HG02938 (cell line): ENCODE results near the gene SMARCD3.

ENCODE experiments used
- ATAC-seq: cut with Tn5 transposase; IDR thresholded peaks from one replicate; pipeline ENCODE4 v1.9.1; 2021; ENCODE audit warnings: mild to moderate bottlenecking, moderate library complexity; ENCODE audit not compliant: unreplicated experiment

Gene SMARCD3

DNA sequence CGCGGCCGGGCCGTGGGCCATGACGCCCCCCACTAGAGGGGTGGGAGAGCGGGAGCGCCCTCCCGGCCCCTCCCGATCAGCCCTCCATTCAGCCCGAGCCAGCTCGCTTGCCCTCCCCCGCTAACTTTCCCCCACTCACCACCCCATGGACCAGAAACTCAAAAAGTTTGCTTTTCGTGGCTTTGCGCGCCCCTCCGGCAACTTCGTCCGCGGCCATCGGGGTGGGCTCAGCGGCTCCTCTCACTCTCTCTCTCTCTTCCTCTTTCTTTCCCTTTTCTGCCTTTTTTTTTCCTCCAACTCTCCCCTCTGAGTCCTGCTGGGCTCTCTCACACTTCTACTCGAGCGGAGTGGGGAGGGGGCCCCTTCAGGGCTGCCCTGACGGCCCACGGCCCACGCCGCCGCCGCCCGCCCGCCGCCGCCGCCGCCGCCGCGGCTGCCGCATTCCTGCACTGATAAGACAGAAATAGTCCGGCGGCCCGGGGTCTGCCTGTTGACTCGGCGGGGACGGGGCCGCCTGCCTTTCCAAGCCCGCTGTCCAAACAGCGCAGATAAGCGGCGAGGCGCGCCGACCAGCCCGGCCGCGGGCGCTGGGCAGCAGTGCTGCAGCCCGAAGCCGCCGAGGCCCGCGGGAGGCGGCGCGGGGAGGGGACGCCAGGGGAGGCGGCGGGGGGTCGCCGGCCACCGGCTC, at the start of gene SMARCD3:
SMARCD3 (minus strand) TSS at position 349 of the 688 bp plus-strand sequence; CDS start at position 217, 132 bp downstream.
- ATAC-seq = no peak

DNA sequence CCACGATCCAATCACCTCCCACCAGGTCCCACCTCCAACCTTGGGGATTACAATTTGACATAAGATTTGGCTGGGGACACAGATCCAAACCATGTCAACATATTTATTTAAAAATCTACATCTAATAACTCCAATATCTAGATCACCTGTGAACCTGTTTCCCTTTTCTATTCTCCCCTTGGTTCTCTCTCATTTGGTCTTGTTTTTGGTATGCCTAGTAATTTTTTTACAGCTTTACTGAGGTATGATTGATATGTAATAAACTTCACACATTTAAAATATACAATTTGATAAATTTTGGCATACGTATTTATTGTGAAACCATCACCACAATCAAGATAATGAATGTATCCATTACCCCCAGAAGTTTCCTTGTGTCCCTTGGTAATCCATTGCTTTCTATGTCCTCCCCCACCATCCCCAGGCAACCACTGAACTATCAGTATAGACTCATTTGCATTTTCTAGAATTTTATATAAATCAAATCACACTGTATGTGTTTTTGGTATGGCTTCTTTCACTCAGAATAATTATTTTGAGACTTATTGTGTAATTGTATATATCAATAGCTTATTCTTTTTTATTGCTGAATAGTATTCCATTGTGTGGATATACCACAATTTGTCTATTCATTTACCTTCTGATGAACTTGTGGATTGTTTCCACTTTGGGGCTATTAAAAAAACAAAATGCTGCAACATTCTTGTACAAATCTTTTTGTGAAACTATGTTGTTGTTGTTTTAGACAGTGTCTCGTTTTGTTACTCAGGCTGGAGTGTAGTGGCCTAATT, 47.9 kb upstream of the SMARCD3 start:
- no peak for ATAC-seq

DNA sequence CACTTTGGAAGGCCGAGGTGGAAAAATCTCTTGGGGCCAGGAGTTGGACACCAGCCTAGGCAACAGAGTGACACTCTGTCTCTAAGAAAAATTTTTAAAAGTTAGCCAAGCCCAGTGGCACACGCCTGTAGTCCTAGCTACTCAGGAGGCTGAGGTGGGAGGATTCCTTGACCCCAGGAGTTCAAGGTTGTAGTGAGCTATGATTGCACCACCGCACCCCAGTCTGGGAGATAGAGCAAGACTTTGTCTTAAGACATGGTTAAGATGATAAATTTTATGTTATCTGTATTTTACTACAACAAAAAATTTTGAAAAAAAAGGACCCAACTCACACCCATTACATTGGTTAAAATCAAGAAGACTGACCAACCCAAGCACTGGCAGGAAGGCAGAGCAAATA, 44.4 kb upstream of the SMARCD3 start:
- no peak for ATAC-seq

GRCh38 chr7:151291206-151291605, 42.7 kb upstream of the SMARCD3 start:
- ATAC-seq = no peak

- ATAC-seq = no peak
These were observed 41.9 kb upstream of the SMARCD3 start for GRCh38 chr7:151290355-151290760.

DNA sequence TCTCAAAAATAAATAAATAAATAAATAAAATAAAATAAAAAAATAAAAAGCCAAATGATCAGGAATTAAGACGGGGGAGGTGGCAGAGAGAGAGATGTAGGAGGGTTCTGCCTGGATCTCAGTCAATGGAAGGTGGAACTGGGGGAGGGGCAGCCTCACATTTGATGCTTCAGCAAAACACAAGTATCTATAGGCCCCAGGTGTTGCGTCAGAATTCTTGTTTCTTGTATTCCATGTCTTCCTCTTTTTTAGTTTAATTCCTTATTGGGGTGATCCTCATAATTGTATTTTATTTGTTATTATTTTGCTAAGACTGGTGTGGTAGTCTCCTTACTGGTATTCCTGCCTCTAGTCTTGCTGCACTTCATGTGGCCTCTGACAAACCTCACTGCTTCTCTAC, 41.4 kb upstream of the SMARCD3 start:
- no peak for ATAC-seq

DNA sequence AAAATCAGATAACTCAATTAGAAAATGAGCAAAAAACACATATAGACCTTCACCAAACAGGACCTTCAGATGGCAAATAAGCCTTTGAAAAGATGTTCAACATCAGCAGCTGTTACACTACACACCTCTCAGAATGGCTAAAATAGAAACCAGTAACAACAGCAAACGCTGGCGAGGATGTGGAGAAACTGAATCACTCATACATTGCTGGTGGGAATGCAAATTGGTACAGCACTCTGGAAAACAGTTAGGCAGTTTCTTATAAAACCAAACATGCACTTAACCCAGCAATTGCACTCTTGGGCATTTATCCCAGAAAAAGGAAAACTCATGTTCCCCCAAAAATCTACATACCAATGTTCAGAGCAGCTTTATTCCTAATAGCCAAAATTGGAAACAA, 37.7 kb upstream of the SMARCD3 start:
- no peak for ATAC-seq

DNA sequence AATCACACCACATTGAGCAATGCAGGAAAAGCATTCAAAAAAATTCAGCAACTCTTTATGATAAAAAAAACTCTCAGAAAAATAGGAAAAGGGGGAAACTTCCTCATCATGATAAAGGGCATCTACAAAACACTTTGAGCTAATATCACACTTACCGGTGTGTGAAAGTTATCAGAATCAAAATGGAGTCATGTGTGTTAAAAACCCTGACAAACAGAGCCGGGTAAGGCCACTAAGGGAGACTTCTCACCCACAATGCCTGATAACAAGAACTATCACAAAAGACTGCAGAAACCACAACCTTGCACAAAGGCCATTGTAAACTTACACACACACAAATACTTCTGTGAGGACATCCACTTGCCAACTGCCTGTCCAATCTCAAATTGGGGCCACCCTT, 34.8 kb upstream of the SMARCD3 start:
- ATAC-seq = no peak

DNA sequence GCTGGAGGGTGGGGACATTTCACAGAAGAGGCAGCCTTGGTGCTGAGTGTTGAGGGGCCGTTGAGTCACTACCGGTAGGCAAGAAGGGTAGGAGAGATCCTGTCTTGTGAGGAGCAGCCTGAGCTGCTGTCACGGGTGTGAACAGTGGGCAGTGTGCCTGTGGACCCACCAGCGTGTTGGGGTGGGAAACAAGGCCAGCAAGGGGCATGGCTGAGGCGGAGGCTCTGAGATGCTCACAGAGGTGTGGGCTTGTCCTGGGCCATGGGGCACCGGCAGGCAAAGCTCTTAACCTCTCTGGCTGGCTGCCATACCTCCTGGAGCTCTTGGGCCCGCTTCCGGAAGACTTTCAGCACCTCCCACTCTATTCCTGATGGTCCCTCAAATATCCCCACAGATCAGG, 33.6 kb upstream of the SMARCD3 start:
- ATAC-seq = no peak

DNA sequence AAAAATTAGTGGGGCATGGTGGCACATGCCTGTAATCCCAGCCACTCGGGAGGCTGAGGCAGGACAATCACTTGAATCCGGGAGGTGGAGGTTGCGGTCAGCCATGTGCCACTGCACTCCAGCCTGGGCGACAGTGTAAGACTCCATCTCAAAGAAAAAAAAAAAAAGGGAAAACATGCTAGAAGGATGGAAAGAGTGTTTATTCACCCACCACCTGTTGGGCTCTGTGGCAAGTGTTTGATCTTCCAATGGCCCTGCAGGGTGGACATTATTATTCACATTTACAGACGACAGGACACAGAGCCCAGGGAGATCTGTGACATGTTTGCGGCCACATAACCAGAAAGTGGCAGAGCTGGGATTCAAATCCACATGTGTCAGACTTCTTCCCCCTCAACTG, 33.2 kb upstream of the SMARCD3 start:
- no peak for ATAC-seq

DNA sequence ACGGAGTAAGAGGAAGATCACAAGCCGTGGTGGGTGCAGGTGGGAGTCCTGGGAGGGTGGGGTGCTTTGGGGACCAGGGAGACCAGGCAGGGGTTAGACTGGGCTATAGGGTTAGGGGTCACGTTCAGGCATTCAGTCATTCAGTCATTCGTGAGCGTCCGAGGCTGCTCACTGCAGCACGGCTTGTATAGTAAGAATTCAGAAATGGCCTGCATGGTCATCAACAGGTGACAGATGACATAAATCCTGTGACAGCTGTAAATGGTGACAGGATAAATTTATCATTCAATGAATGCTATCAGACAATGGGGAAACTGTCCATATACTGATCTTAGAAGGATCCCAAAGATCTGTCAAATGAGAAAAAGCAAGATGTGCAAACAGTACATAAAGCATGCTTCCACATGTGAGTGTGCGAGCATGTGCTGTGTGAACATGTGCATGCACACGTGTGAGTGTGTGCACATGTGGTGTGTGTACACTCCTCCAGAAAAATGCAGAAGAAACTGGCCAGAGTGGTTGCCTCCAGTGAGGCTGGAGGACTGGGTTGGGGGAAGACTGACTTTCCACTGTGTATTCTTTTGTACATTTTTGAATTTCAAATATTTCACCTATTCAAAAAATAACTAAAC, 32.0 kb upstream of the SMARCD3 start:
- ATAC-seq = no peak

DNA sequence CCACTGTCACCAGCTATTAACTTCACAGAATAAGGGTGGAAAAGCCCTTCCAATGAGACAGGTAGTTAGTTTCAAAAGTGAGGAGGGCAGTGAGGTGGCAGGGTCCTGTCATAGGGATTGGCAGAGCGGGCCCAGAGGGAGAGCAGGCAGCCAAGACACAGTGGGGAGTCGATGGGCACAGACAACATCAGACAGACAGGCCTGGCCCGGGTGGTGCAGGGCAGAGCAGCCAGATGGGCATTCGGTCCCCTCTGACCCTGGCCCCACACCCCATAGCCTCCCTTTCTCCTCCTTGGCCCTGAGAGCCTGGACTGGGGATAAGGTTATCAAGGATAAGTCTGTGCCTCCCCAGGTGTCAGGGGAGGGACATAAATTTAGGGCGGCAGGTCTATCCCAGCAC, 31.4 kb upstream of the SMARCD3 start:
- ATAC-seq = no peak

DNA sequence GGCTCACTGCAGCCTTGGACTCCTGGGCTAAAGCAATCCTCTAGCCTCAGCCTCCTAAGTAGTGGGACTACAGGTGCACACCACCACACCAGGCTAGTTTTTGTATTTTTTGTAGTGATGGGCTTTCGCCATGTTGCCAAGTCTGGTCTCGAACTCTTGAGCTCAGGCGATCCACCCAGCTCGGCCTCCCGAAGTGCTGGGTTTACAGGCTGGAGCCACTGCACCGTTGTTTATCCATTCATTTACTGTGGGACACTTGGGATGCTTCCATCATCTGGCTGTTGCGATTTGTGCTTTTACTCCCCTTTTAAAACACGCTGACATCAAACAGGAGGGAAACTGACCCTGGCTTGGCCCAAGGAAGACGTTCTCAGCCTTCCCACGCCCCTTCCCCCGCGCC, 30.5 kb upstream of the SMARCD3 start:
- no peak for ATAC-seq

- ATAC-seq = no peak
These were observed 29.1 kb upstream of the SMARCD3 start for GRCh38 chr7:151277631-151278030.

- ATAC-seq = peak; percentile 49
These were observed 28.4 kb upstream of the SMARCD3 start for GRCh38 chr7:151276666-151277590.

DNA sequence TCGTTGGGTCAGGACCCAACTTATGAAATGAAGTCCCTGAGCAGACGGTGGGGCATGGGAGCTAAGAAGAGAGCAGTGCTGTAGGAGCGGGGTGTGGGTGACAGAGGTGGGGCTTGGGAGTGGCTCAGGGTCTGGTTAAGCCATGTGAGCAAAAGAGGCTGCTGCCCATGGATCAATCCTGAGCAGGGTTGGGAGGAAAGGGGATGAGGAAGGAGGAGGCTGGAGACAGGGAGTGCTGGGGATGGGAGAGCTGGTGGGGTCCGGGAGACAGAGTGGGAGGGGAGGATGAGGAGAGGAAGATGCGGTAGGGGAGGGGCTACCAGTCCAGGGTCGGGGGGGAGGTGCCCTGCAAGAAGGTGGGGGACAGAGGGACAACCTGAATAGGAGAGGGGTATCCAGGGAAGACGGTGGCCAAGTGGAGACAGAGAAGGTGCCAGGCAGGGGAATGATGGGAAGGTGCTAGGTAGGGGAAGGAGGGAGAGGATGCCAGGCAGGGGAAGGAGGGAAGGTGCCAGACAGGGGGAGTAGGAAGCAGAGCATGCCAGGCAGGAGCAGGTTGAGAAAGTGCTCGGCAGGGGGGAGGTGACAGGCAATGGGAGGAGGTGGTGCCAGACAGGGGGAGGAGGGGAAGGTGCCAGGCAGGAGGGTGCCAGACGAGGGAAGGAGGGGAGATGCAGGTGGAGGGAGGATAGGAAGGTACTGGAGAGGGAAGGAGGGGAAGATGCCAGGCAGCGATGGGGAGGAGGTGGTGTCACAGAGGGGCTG, 27.5 kb upstream of the SMARCD3 start:
- ATAC-seq = no peak

DNA sequence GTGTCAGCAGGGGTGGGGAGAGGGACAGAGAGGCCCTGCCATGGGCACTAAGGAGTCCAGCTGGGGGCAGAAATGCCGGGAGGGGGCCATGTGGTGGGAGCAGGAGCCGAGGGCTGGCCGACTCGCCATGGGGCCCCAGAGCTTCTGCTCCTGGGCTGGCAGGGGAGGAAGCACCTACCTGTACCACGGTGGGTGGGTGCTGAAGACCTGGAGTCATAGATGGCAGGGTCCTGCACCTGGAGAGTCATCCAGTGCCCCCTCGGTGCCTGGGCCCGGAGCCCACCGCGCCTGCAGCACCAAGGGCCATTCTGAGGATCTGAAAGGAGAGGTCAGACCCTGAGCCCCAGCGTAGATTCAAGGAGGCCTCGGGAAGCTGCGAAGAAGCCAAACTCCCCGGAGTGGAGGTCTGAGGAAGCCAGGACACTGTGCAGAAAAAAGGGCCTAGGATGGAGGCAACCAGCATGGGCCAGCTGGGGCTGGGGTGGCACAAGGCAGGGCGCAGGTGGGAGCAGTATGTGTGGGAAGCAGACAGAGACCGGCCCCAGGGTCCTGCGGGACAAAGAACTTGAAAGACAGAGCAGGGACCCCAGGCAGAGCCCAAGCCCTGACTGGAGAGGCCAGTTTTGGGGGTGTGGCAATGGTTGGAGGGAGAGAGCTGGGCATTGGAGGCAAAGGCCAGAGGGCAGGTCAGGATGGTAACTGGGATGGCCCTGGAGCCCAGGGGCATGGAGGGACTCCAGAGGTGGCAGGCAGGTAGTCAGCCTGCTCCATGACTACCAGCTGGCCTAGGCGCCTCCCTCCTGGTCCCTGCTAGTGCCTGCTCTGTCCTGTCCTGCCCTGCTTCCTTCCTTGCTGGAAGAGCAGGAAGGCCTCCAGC, 26.7 kb upstream of the SMARCD3 start:
- no peak for ATAC-seq

DNA sequence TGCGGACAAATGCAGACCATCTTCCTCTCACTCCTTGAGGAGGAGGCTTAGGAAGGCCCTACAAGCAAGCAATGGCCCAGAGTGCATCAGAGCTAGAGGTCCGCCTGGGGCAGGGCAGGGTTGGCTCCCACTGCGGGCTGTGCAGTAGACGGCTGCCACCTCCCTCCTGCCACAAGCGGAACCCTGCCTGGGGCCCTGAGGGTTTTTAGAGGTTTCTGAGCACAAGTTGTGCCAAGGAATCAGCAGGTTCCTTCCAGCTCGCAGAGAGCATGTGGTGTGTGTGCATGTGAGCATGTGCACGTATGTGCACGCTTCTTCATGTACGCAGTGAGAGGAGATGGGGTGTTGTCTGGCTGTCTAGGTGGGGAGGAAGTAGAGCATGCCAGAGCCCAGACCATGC, 25.9 kb upstream of the SMARCD3 start:
- ATAC-seq = no peak
